CD4-positive, alpha-beta T cell treated with Interleukin-15 for 1 hour (primary cell): Measurements from ENCODE around the gene SUSD6.
"Not testable (repeated sequence)": the region's sequence is repeated elsewhere in the genome, so short reads cannot be mapped to it uniquely, and the experiment has no call there.

Experiments used
- DNase-seq: peaks from one replicate; pipeline ENCODE4 v3.0.0-alpha.2; 2020

The SUSD6 gene

DNA sequence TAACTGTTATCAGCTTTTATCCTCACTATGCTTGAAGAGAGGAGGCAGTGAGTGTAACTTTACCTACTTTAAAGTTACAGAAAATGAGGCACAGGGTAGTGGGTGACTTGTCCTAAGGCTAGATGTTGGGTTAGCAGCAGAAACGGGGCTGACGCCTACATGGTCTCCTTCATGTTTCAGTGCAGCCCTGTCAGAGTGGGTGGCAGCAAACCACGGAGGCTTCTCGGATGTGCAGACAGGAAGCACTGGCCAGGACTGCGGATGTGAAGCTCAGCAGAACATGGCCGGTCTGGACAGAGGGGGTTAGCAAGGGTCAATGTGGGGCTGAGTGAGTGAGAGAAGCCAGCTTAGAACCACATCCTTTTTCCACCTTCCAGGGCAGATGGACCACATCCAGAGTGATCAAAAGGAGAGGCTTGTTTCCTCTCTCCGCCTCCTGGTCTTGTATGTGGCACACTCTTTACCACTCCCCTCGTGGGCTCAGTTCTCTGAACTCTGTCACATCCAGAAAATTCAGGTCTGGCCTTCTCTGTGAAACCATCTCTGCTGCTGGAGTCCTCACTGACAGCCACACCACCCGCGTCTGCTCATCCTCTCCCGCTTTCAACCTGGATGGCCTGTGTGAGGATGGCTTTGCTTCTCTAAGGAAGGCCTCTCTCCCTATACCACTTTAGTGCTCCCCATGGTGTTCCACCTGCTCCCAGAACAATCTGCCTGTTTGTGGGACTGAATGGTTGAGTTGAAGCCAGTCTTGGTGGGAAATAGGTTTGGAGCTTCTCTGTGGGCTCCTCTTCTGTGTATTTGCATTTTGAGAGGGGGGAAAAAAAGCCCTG lies 14.1 kb downstream of the SUSD6 start:
- peak; percentile 70 for DNase-seq

- no peak for DNase-seq
Observed at GRCh38 chr14:69626132-69626500, 14.7 kb downstream of the SUSD6 start.

- no peak for DNase-seq
Observed at GRCh38 chr14:69629225-69630127, 18.1 kb downstream of the SUSD6 start.

GRCh38 chr14:69630360-69630759 lies 19.0 kb downstream of the SUSD6 start:
- no peak for DNase-seq

- no peak for DNase-seq
Observed at GRCh38 chr14:69631509-69631908, 20.1 kb downstream of the SUSD6 start.

DNA sequence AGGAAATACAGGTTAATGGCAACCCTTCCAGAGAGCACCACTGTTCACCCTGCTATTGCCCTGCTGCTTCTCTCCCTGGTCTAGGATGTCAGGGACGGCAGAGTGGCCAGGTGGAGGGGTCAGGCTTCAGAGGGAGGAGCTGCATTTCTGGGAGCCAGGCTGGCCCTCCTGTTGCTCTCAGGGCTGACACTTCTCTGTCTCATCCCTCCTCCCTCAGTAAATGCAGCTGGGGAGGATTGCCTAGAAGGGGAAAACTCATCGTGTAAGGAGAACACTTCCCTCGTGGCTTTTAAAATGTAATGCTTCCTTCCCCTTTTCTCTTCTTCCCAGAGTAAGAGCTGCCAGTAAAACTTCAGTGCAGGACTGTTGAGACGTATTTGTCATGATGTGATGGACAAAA lies 20.8 kb downstream of the SUSD6 start:
- DNase-seq, result no peak

- no peak for DNase-seq
Observed at GRCh38 chr14:69632593-69633151, 21.3 kb downstream of the SUSD6 start.

DNA sequence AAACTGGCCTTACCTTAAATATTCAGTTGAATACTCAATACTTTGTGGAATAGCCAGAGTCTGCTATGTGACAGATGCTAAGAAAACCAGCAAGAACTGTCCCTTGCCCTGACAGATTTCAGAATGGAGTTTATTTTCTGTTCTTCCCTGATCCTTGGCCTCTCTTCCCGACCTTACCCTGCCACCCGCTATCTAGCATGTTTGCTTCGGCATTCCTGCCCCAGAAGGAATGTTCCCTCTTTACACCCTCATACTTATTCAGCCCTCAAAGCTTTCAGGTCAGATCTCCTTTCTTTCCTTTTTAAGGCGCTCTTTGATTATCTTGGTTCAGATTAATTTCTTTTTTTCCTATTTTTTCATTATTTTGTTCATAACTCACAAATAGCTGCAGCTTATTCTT lies 21.8 kb downstream of the SUSD6 start:
- no peak for DNase-seq

DNA sequence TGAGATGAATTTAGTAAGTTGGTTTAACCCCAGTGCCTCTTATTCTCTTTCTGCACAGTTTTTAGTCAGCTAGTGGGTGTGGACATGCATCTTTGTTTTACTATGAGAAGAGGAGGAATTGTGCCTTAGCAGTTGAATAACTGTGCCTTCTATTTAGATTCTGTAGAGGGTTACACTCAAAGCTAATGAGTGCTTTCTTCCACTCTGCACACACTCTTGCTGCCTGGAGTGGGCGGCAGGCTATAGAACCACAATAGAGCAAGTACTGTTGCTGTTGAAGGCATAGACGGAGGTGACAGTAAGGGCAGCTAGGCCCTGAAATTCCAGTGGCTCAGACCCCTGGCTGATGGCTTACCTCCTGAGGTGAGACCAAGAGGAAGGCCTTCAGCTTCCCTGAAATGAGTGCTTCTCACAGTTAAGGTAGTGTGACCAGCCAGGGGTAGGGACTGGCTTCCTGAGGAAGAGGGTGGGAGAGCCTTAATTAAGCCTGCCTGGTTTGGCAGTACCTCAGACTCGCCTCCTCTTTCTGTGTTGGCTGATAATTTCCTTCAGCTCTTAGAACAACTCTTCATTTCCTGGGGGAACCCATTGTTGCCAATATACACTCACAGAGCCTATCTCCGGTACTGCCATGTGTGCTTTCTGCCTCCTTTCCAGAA lies 24.7 kb downstream of the SUSD6 start:
- DNase-seq, result no peak

- DNase-seq, result no peak
Observed at GRCh38 chr14:69636718-69637480, 25.5 kb downstream of the SUSD6 start.

GRCh38 chr14:69637503-69638031 lies 26.2 kb downstream of the SUSD6 start:
- no peak for DNase-seq

DNA sequence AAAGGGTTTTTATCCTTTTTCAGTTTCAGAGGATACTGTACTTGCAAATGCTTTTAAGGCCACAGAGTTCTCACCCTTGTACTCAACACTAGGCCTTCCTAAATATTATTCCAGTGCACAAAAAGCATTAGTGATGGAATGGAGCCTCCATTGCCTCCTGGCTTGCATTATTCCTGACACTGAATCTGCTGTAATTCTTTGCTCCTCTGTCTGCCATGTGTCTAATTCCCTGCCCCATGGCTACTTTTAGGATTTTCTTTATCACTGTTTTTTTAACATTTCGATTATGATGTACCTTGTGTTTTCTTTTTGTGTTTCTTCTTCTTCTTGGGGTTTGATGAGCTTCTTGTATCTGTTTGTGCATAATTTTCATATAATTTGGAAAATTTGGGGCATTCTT lies 29.5 kb downstream of the SUSD6 start:
- no peak for DNase-seq

DNA sequence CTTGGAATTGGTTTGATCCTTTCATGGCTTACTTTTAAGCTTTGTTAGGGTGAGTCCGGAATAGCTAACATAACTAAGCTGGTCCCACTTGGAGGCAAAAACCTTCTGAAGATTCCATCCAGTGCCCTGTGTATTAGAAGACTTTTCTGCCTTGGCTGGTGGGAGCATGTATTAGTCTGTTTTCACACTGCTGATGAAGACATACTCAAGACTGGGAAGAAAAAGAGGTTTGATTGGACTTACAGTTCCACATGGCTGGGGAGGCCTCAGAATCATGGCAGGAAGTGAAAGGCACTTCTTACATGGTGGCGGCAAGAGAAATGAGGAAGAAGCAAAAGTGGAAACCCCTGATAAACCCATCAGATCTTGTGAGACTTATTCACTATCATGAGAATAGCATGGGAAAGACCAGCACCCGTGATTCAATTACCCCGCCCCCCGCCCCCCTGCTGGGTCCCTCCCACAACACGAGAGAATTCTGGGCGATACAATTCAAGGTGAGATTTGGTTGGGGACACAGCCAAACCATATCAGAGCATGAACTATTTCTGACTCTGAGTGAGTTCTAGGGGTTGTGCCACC lies 30.9 kb downstream of the SUSD6 start:
- DNase-seq, result peak; percentile 41

DNA sequence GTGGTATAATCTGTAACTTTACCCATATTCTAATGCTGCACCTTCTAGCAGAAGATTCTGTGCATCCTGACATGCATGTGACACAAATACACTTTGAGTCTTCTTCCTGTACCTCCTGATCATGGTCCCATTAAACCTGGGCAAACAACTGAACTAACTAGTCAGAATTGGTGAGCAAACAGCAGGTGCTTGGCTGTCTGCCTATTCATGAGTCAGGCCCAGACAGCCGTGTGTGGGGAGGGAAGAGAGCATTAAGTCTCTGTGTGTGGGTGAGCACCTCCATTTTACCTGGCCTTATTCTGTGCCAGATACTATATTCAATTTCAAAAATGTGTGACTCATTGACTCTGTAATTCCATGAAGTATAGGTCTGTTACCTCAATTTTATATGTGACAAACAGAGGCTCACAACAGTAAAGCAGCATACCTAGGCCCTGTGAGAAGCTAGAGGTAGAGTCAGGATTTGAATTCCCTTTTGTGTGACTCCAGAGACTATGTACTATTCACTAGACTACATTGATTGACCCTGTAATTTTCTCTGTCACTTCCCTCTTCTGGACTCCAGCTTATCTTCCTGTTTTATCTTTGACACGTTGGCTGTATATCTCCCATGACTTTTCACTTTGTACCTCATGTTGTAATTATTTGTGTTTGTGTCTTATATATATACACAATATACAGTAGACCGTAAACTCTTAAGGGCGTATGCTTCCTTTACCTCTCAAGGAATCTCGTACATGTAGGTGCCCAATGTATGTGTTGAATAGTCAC lies 32.2 kb downstream of the SUSD6 start:
- DNase-seq, result no peak

DNA sequence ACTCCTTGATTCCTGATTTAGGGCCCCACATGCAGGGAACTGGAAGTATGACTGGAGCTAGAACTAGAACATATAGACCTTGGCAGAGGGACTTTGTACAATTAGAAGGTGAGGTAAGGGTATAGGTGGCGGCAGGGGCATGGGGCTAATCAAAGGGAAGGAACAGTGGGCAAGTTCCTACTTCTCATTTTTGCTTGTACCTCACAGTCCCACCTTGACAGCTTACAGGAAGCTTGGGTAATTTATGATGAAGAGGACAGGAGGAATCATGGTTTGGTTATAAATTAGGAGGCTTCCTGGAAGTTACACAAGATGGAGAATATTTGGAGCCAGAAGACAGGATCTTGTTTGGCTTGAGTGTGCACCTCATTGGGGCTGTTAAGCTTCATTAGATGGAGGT lies 33.4 kb downstream of the SUSD6 start:
- DNase-seq, result no peak

GRCh38 chr14:69647213-69647612 lies 35.8 kb downstream of the SUSD6 start:
- no peak for DNase-seq

GRCh38 chr14:69647642-69648041 lies 36.2 kb downstream of the SUSD6 start:
- not testable (repeated sequence) for DNase-seq

DNA sequence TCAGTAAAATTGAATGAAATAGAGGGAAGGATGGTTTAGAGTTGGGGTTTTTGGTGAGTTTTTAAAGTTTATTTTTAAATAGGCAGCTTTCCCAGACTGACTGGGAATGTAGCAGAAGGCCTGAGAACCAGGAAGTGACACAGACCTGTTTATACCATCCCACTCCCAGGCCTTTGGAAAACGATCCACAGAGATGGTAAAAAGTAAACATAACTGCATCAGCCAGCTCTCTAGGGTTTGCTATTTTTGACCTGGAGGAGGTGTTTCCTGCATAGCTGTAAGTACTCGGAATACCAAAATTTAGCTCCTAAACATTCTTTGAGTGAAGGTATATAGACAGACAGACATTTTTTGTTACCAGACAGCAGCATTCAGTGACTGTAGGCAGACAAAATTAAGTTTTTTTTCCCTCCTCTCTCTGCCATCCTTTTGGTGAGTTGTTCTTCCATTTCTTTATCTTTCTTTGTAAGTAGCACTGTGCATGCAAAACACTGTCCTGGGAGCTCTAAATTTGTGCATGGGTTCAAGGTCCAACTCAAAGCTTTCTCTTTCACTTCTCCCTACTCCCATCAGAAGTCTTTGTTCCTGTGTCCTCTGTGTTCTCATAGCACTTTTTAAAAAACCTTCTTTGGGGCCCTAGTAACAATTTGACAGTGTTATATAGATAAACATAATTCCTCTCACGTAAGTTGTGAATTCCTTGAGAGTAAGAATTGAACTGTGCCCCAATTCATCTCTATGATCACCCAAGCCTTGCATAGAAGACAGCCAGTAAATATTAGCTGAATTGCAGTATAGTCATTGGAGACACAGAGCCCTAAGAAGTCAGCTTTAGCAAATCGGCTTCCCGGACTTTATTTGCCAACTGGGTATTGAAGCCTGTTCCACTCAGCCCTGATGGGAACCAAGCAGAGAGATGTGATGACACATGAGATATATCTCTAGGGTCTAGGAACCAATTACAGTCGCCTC lies 37.4 kb downstream of the SUSD6 start:
- no peak for DNase-seq

DNA sequence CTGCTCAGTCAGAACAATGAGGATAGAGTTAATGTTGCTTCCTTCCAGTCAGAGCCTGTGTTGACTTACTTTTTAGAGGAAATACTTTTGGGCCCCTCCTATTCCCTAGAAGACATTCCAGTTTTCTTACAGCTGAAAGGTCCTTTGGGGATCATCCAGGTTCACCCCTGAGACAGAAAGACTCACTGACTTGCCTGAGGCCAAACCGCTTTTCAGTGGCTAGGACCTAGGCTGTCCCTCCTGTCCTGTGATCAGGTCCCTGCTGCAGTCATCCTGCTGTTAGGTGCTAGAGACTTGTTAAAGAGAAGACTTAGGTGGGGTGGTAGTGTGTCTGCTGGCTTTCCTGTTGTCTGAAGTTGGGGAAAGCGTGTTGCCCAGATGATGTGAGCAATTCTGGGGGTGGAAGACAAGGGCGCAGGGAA lies 39.6 kb downstream of the SUSD6 start:
- no peak for DNase-seq

- no peak for DNase-seq
Observed at GRCh38 chr14:69651664-69652063, 40.3 kb downstream of the SUSD6 start.
